GM21447 (cell line): ENCODE results near the gene PPIL6.
"Not testable (repeated sequence)": the region's sequence is repeated elsewhere in the genome, so short reads cannot be mapped to it uniquely, and the experiment has no call there.

ENCODE experiments used
- ATAC-seq: cut with Tn5 transposase; IDR thresholded peaks from one replicate; pipeline ENCODE4 v1.9.1; 2021; ENCODE audit not compliant: unreplicated experiment

Gene PPIL6

DNA sequence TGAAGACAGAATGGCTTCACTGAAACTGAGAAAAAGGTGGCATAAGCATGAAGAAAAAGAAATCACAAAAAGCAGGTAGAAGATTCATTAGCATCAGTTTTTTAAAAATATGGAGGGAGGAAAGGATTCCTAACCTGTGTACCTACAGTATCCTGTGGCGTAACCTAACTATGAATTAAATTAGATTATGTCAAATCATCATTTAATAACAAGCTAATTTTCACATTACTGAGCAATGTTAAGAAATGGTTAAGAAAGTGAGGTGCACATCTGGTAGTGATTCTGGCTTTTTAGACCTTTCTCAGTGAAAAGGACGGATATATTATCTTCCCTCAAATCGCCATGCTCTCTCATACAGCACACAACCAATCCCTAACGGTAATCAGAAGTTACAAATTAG is 70.7 kb downstream of the PPIL6 start:
- ATAC-seq, result no peak

DNA sequence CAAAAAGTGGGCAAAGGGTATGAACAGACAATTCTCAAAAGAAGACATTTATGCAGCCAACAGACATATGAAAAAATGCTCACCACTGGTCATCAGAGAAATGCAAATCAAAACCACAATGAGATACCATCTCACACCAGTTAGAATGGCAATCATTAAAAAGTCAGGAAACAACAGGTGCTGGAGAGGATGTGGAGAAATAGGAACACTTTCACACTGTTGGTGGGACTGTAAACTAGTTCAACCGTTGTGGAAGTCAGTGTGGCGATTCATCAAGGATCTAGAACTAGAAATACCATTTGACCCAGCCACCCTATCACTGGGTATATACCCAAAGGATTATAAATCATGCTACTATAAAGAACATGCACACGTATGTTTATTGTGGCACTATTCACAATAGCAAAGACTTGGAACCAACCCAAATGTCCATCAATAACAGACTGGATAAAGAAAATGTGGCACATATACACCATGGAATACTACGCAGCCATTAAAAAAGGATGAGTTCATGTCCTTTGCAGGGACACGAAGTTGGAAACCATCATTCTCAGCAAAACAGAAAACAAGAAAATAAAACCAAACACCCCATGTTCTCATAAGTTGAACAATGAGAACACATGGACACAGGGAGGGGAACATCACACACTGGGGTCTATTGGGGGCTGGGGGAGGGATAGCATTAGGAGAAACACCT is 75.9 kb downstream of the PPIL6 start:
- not testable (repeated sequence) for ATAC-seq

DNA sequence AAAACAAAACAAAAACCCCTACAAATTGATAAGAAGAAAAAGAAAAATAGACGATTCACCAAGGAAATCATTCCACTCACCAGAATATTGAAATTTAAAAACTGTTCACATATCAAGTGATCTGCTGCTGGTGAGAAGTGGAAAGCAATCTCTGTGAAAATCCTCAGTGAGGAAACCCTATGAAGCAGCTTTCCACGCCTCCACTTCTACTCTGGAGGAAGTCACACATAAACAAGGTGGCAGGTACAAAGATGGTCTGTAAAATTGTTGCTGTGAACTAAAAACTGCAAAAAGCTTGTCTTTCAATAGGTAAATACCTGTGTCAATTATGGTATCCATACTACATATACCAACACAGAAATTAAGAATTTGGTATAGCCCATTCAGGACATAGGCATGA is 76.7 kb downstream of the PPIL6 start:
- no peak for ATAC-seq

DNA sequence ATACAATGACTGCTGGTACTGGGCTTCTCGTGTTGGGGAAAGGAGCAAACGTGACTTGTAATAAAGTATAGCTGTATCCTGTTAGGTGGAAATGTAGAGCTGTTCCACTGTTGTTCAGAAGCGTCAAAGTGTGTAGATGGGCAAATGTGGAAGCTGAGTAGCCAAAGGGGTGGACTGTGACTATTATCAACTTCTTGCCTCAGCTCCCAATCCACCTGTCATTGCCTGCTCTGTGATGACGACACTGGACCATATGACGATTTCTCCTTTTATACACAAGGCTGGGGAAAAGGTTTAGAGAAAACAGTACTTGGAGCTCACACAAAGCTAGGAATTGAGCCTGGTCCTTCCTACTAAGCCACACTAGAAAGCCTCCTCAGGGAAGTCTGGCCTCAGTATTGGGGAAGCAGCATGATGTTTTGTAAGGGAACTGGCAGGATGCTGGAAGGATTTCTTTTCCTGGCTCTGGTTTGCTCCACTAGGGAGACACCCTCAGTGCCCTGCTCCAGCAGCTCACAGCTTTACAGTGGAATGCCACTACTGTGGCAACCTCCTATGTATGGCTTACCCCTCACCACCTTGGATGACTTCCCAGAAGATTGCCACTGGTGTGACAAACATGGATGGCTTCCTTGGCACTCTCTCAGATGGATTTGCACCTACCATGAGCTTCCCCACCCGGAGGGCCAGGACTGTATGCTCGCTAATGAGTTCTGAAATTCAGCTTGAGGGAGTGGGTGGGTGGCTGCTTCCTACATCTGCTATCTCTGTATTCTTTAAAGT is 78.1 kb downstream of the PPIL6 start:
- no peak for ATAC-seq

DNA sequence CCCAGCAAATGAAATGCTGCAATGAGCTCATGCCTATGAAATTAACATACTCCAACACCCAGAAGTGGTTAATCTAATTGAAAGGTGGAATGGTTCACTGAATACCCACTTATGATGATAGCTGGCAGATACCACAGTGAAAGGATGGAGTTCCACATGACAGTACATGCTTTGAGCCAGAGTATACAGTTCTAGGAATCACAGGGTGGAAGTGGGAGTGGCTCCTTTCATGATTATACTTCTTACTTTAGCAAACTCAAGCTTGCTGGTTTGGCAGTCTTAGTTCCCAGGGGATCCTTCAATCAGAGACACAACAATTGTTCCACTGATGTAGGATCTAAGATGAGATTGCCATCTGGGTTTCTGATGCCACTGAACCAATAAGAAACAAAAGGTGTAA is 79.6 kb downstream of the PPIL6 start:
- no peak for ATAC-seq

DNA sequence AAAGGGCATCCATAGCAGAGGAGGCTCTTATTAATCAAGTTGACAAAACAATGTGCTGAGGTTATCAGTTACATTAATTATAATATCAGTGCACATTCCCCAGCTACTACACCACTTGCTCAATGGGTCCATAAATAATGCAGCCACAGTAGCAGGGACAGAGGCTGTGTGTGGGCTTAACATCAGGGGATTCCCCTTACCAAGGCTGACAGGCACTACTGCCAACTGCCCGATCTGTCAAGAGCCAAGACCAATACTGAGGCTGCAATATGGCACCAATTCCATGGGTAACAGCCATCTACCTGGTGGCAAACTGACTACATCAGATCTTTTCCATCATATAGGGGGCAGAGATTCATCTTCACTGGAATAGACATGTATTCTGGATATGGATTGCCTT is 80.1 kb downstream of the PPIL6 start:
- ATAC-seq, result no peak

DNA sequence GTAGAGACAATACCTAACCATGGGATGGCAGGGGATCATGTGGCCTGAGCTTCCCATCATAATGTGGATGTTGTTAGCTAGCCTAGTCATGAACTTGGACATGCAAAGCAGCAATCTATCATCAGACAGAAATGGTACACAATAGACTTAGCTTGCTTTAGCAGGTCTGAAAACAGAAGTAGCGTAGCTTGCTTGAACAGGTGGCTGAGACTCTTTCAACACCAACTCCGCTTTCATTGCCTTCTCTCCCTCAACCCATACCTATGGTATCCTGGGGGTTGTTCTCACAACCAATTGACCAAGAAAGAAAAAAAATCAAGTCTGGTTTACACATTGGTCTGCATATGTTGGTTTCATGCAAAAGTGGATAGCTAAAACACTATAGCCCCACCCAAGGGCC is 81.2 kb downstream of the PPIL6 start:
- ATAC-seq, result no peak

DNA sequence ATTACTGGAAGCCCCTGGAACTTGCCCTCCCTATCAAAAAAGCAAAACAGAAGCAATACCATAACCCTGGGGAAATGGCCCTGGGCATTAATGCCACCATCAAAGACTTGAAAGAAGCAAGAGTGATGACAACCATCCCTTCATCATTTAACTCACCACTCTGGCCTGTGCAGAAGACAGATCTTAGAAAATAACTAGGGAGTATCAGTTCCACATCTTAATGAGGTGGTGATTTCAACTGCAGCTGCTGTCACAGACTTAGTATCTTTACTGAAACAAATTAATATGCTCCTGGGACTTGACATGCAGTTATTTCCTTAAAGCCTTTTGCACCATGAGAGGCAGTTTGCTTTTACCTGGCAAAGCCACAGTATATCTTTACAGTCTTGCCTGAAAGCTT is 82.2 kb downstream of the PPIL6 start:
- ATAC-seq, result no peak

DNA sequence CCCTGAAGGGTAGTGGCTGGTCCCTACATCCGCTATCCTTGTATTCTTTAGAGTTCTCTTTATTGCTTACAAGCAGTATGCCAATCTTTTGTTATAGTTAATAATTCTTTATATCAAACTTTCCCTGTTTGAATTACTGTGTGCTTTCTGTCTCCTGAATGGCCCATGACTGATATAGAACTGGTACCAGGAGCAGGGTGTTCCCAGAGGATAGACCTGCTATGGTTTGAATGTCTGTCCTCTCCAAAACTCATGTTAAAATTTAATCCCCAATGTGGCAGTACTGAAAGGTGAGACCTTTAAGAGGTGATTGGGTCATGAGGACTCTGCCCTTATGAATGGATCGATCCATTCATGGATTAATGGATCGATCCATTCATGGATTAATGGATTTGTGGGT is 84.2 kb downstream of the PPIL6 start:
- no peak for ATAC-seq

DNA sequence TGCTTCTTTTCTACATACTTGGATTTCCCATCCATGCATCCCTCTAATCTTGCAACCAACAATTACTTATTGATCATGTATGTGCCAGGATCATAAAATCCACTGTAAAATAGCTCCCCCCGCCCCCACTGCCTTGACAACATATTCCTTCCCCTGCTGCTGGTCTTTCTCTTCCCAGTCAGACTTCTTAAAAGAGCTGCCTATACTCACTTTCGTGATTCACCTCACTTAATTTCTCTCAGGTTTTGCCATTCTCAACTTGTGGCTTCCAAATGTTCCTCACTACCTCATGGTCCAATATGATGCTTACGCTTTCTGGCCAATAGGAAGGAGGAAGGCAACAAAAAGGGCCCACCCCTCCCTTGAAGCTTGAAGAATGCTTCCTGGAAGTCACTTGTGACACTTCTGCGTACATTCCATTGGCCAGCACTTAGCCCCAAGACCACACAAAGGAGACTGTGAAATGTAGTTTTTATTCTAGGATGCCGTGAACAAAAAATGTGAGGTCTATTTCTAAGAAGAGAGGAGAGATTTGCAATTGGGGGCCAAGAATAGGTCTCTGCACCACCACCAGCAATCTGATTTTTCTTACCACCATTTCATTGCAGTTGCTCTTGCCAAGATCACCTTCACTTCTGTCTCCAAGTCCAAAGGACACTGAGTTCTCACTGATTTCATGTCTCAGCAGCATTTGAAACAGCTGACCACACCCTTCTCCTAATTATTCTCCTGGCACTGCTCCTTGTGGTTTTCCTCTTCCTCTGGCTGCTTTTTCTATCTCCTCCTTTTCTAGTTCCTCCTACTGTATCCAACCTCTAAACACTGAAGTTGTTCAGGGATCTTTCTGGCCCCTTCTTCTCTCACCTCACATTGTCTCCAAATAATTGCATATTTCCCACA is 88.9 kb downstream of the PPIL6 start:
- ATAC-seq, result no peak

DNA sequence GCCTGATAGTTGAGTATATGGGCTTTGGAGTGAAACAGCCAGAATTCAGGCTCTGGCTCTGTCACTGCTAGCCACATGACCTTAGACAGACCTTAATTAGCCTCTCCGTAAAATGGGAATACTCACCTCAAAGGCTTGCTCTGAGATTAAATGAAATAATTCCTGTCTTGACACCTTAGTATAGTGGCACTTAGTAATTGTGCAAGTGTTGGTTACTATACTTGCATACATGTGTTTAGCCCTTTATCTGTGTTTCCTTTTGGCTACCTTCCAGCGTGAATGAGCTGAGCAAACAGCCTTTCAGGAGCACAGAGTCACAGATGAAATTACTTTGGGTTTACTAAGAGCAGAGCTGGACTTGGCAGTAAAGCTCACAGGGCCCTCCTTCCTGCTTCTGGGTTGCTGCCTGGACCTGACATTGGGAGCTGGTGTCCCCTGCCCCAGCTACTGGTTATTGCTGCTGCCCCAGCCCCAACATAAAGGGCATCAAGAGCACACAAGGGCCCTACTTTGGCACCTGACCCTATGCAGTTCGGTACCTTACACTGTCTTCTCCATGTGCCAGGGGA is 90.9 kb downstream of the PPIL6 start:
- ATAC-seq, result no peak

DNA sequence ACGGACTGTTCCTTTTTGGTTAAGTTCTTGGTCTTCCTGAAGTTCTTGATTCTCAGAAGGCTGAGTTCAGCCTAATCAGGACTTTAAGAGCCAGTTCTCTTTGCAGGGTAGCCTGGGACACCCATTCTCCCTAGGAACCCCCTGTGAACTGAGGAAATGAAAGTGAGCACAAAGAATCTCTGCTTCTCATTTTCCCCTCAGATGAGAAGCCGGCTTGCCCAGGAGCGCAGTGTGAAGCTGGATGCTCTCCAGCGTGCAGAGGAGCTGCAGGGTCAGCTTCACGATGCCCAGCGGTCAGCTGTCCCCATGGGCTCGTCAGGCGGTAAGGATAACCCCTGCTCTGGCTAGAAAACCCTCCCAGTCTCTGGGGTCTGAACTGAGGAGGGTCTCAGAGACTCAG is 92.2 kb downstream of the PPIL6 start:
- no peak for ATAC-seq

DNA sequence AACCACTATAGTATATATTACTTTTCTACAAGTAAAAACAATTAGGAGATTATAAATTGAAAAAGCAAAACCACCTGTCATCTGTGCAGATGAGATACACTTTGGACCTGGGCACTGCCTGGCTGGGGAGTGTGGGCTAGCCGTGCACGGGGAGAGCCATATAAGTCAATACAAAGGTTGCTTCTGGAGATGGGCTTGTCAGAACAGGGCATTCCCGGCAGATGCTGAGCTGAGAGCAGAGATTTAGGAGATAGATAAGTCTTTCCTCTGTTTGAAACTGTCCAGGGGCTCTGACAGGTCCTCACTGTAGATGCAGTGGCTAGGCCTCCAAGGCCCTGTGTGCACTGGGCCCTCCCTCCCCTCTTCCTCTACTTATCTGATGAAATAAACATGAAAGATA is 92.6 kb downstream of the PPIL6 start:
- ATAC-seq, result no peak

DNA sequence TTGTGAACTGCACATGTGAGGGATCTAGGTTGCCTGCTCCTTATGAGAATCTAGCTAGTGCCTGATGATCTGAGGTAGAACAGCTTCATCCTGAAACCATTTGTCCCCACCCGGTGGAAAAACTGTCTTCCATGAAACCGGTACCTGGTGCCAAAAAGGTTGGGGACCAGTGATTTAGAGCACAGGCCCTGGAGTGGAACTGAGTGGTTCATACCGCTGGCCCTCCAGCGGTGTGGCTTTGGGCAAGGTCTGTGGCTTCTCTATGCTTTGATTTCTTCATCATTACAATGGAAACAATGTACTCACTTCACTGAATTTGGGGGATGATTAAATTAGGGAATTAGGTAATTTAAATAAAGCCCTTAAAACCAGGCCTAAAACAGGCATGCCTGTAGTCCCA is 94.4 kb downstream of the PPIL6 start:
- no peak for ATAC-seq

DNA sequence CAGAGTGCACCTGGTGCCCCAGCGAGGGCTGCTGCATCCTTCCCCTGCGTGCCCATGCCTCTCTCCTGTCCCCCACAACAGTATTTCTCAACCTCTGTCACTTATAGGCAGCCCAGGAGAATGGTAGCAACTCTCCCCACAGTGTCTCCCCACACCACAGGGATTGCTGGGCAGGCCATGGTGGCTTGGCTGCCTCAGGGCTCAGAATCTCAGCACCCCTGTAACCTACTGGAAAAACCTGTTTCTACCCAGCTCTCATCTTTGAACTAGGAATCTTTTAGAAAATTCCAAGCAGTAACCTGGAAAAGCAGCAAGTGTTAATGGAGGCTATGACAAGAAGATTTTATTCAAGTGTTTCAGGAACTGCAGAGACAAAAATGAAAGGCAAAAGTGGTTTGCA is 96.2 kb downstream of the PPIL6 start:
- no peak for ATAC-seq

DNA sequence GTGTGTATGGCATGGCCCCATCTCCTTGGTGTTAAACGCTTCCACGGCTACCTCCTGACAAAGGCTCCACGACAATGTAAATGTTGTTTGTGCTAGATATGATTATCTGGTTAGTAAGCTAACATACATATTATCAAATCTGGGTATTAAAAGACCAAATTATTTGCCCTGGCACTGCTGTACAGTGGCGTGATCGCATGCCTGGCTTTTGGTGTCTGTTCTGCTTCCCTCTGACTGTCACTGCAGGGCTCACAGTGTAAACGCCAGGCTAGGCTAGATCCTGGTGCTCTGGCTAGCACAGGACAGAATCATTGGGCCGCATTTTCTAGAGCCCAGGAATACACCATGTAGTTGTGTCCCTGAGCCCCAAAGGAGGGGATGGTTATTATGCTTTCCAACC is 96.9 kb downstream of the PPIL6 start:
- ATAC-seq, result no peak

DNA sequence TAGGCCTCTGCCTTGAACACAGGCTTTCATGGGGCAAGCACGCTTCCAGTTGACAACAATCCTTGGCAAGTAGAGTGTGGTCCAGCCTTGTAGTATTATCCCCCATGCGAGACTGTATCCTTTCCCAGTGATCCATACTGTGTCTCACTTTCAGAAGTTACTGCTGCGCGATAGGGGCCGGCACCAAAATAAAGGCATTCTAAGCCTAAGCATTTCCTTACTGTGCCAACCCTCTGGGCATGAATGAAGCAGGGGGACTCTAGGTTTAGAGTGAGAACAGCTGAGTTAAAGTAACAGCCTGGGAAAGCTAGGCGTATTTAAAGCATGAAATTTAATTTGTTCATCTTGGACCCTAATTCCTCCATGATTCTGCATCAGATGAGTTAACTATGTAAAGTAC is 97.5 kb downstream of the PPIL6 start:
- no peak for ATAC-seq

DNA sequence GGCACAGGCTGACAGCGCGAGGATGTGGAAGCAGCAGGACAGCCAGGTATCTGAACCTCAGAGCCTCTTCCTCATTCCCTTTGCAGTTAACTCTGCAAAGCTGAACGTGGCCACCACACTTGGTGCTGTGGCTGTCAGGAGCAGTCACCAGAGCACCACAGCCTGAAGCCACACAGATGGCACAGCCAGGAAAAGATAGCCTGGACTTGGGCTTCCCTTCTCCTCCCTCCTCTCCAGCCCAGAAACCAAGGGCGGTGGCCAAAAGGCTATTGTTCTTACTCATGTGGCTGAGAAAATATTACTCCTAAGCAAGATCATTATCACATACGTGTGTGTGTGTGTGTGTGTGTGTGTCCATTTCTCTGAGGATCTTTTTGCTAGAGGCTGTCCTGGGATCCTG is 97.9 kb downstream of the PPIL6 start:
- no peak for ATAC-seq

DNA sequence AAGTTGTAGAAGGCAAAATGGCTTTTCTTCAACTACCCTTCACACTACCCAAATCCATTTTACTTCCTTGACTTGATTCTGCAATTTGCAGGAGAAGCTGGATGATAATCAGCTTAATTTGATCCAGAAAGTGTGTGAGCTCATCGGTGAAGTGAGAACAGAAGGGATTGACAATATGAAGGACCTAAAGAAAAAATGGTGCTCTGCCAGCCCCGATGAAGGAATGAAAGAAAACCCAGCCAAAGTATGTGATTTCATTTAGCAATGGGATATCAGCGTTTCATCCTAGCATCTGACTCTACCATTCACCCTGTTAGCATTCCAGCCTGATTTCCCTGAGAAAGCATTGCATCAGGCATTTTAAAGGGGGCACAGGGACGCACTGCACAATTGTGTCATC is 99.6 kb downstream of the PPIL6 start:
- no peak for ATAC-seq
